ENCODE results near the gene AP4M1. TPM values are rescaled to one million over a fixed set of nuclear protein-coding genes. Genes with fewer than 3 reads are reported as not detected.

The AP4M1 gene
- total and polyA plus RNA-seq, 9 of the 15 experiments (the other 6 are each of a cell fraction or from before 2014, with no cell fraction given): 1.3 to 30.9 (median 14.1) TPM

- TF ChIP-seq NEUROD1 (IDR thresholded peaks at IDR 0.05; ENCODE audit: borderline replicate concordance, low read depth, low read length, partially characterized antibody): peak; percentile 89
- TF ChIP-seq SMC3 (conservative IDR thresholded peaks at IDR 0.05; ENCODE audit: insufficient read depth, low read depth, low read length): peak; percentile 91
- TF ChIP-seq KDM4B (IDR thresholded peaks at IDR 0.05; ENCODE audit: borderline replicate concordance in 2 of 2, low read depth in 1 of 2): peak in 1 of 2 experiments; percentile 97; a peak in 1 of 4 replicates
- TF ChIP-seq ZBTB7A (IDR thresholded peaks at IDR 0.05; ENCODE audit: borderline replicate concordance, control insufficient read depth, low read depth, low read length): peak; percentile 89
- TF ChIP-seq ZNF699 (CRISPR knock-in tag; IDR thresholded peaks at IDR 0.05; ENCODE audit: insufficient replicate concordance): no peak
- TF ChIP-seq SNIP1 (IDR thresholded peaks at IDR 0.05; ENCODE audit: low read depth): peak; percentile 95
- peak; percentile 77 for TF ChIP-seq NR1H2 (CRISPR knock-in tag; IDR thresholded peaks at IDR 0.05)
- peak; percentile 95 for TF ChIP-seq SIN3B (IDR thresholded peaks at IDR 0.05; ENCODE audit: low read depth)
- 0 out of 2 replicates have a peak, but pooled peaks have one; percentile 62 for TF ChIP-seq ZNF165 (CRISPR knock-in tag; IDR thresholded peaks at IDR 0.05; ENCODE audit: borderline replicate concordance)
- TF ChIP-seq C11orf30 (IDR thresholded peaks at IDR 0.05; ENCODE audit: low read depth): peak; percentile 100
- TF ChIP-seq ETV6 (IDR thresholded peaks at IDR 0.05; ENCODE audit: borderline replicate concordance in 1 of 2, low read depth in 2 of 2, low read length in 1 of 2): peak; percentile 66 to 74; a peak in 2 of 4 replicates
- no peak for TF ChIP-seq ETV6 (CRISPR knock-in tag; IDR thresholded peaks at IDR 0.05; ENCODE audit: borderline replicate concordance)
- TF ChIP-seq STAT6 (CRISPR knock-in tag; IDR thresholded peaks at IDR 0.05): peak; percentile 98
- TF ChIP-seq PHF20 (IDR thresholded peaks at IDR 0.05; ENCODE audit: partially characterized antibody): peak; percentile 98
- TF ChIP-seq CREB3L1 (IDR thresholded peaks at IDR 0.05; ENCODE audit: borderline replicate concordance, low read depth): peak; percentile 99
- peak; percentile 92 for TF ChIP-seq POLR2G (IDR thresholded peaks at IDR 0.05; ENCODE audit: low read depth, low read length)
- TF ChIP-seq FOSL1 (tag; conservative IDR thresholded peaks at IDR 0.05): peak; percentile 94
- TF ChIP-seq GATA2 (CRISPR knock-in tag; IDR thresholded peaks at IDR 0.05): no peak
- no peak for TF ChIP-seq HMG20B (CRISPR knock-in tag; IDR thresholded peaks at IDR 0.05)
- TF ChIP-seq ZNF780A (CRISPR knock-in tag; IDR thresholded peaks at IDR 0.05): no peak
- TF ChIP-seq ZNF384 (IDR thresholded peaks at IDR 0.05; ENCODE audit: low read depth, low read length): peak; percentile 75
- peak; percentile 93 for TF ChIP-seq RBM22 (IDR thresholded peaks at IDR 0.05; ENCODE audit: low read depth, low read length, poor library complexity, severe bottlenecking)
- TF ChIP-seq SMARCB1 (IDR thresholded peaks at IDR 0.05; ENCODE audit: insufficient read length, low read depth): no peak
- peak; percentile 91; the same call in 1 of the 2 replicates for TF ChIP-seq ESRRA (IDR thresholded peaks at IDR 0.05; ENCODE audit: borderline replicate concordance, low read depth)
- peak; percentile 98 for TF ChIP-seq ZBTB17 (CRISPR knock-in tag; IDR thresholded peaks at IDR 0.05)
- TF ChIP-seq PCBP1 (IDR thresholded peaks at IDR 0.05; ENCODE audit: low read depth, low read length, poor library complexity, severe bottlenecking): peak; percentile 7
These were observed 19.8 kb upstream of the AP4M1 start, which contains the start of gene ZNF3 (continued) for GRCh38 chr7:100081535-100082102.

Measured in K562 (cell line).